Activated naive CD8-positive, alpha-beta T cell treated with anti-CD3 and anti-CD28 coated beads, Interleukin-2, amount 50 U/mL, for 24 hours (primary cell): ENCODE measurements around the gene KRCC1.
A peak's percentile ranks its signal among the peaks of the same experiment; 100 is the strongest.

Source experiments
- ATAC-seq: fragments of 150-1000 bp; cut with Tn5 transposase; one replicate; pipeline ENCODE4 v1.10.0; 2021
- DNase-seq: peaks from one replicate; pipeline ENCODE4 v3.0.0; 2021
- H3K27ac Mint-ChIP-seq: one replicate; pipeline ENCODE4 v1.8.0; 2021; ENCODE audit warnings: mild to moderate bottlenecking, mixed read lengths
- H3K27me3 Mint-ChIP-seq: one replicate; pipeline ENCODE4 v1.8.0; 2021; ENCODE audit warnings: mixed read lengths
- H3K36me3 Mint-ChIP-seq: one replicate; pipeline ENCODE4 v1.8.0; 2021; ENCODE audit warnings: low read depth, mixed read lengths
- H3K4me1 Mint-ChIP-seq: one replicate; pipeline ENCODE4 v1.8.0; 2021; ENCODE audit warnings: mixed read lengths
- H3K4me3 Mint-ChIP-seq: one replicate; pipeline ENCODE4 v1.8.0; 2021; ENCODE audit warnings: mild to moderate bottlenecking, moderate library complexity, mixed read lengths
- H3K9me3 Mint-ChIP-seq: one replicate; pipeline ENCODE4 v1.8.0; 2021; ENCODE audit warnings: mixed read lengths

KRCC1 gene

DNA sequence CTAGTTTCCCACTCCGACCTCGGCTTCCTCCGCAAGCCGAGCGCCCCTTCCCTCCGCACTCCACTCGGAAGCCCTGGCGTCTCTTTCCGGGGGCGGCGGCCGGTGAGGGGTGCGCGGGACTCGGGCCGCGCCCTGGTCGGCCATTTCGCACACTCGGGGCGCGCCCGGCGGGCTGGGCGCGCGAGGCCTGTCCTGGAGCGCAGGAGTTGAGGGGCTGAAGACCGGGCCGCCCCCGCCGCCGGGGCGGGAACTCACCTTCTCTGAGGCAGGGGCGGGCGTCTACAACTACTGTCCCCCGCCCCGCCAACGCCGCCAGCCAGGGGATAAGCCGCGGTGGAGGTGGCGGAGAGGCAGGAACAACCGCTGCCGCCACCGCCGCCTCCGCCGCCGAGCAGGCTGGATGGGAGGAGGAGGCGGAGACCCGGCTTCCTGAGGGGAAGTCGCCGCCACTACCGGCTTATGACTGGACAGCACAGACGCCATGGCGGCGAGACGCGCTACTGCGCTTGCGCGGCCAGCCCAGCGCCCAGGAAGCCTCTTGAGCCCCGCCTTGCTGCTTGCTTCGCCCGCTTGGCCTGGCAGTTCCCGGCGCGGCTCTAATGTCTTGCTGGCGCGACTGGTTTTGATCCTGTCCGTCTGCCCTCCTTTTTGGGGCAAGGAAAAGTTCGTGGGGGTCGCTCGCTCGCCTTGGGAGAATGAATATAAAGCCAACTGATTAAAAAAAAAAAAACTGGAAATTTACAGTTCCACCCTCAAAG lies at the start of gene KRCC1:
TSS of gene KRCC1 (minus strand) at position 413 of the 758 bp plus-strand sequence. CDS start 27,220 bp downstream, outside the sequence.
- no peaks in the 10 kb centered on the region for H3K9me3 Mint-ChIP-seq
- DNase-seq (peak; percentile 93), ATAC-seq (peak; percentile 91)
- peaks cover 40% of the 10 kb centered on the region for H3K36me3 Mint-ChIP-seq
- H3K4me3 Mint-ChIP-seq, result peak within 1 kb of the TSS; percentile 99
- H3K27ac Mint-ChIP-seq, result peak within 1 kb of the TSS; percentile 99
- peaks cover 76% of the 10 kb centered on the region for H3K4me1 Mint-ChIP-seq
- no peaks in the 10 kb centered on the region for H3K27me3 Mint-ChIP-seq

- Mint-ChIP-seq H3K9me3 (no peaks in the 10 kb centered on the region), H3K4me1 (no peaks in the 10 kb centered on the region), H3K27ac (no peak overlapping the region), H3K27me3 (peaks cover 2% of the 10 kb centered on the region), H3K36me3 (no peaks in the 10 kb centered on the region), H3K4me3 (no peak overlapping the region)
- ATAC-seq (no peak), DNase-seq (no peak)
Measured at GRCh38 chr2:88100489-88100858, 44.9 kb upstream of the KRCC1 start.

GRCh38 chr2:88099798-88100488 lies 44.4 kb upstream of the KRCC1 start:
- H3K4me3 Mint-ChIP-seq, result no peak overlapping the region
- no peak for ATAC-seq
- H3K36me3 Mint-ChIP-seq, result no peaks in the 10 kb centered on the region
- H3K9me3 Mint-ChIP-seq, result no peaks in the 10 kb centered on the region
- no peak for DNase-seq
- no peaks in the 10 kb centered on the region for H3K4me1 Mint-ChIP-seq
- no peak overlapping the region for H3K27ac Mint-ChIP-seq
- H3K27me3 Mint-ChIP-seq, result peaks cover 2% of the 10 kb centered on the region

- DNase-seq, result no peak
- Mint-ChIP-seq H3K9me3 (no peaks in the 10 kb centered on the region), H3K4me1 (no peaks in the 10 kb centered on the region), H3K27ac (no peak overlapping the region), H3K36me3 (no peaks in the 10 kb centered on the region), H3K4me3 (no peak overlapping the region), H3K27me3 (no peaks in the 10 kb centered on the region)
- no peak for ATAC-seq
Measured at GRCh38 chr2:88098558-88098900, 42.9 kb upstream of the KRCC1 start.

- no peak for DNase-seq
- no peaks in the 10 kb centered on the region for H3K27me3 Mint-ChIP-seq
- H3K4me1 Mint-ChIP-seq, result no peaks in the 10 kb centered on the region
- no peak overlapping the region for H3K27ac Mint-ChIP-seq
- no peaks in the 10 kb centered on the region for H3K36me3 Mint-ChIP-seq
- no peaks in the 10 kb centered on the region for H3K9me3 Mint-ChIP-seq
- H3K4me3 Mint-ChIP-seq, result no peak overlapping the region
- ATAC-seq, result no peak
Measured at GRCh38 chr2:88097891-88098557, 42.4 kb upstream of the KRCC1 start.

DNA sequence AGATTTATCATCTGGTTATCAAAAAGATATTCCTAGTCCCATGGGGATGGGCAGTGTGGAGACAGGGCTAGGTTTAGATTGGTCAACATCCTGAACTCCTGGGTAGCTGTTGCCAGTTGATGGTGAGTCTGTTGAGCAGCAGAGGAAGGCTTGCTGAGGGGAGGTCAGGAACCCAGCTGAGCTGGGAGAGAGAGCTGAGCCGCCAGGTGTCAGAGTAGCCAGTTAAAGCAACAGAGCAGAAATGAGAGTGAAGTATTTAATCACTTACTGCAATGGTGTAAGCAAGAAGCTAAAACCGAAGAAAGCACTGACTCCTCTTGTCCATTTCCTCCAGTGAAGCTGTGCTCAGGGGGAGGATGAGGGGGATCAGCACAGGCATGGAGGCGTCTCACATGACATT lies 41.6 kb upstream of the KRCC1 start:
- no peak for ATAC-seq
- H3K27ac Mint-ChIP-seq, result no peak overlapping the region
- DNase-seq, result no peak

DNA sequence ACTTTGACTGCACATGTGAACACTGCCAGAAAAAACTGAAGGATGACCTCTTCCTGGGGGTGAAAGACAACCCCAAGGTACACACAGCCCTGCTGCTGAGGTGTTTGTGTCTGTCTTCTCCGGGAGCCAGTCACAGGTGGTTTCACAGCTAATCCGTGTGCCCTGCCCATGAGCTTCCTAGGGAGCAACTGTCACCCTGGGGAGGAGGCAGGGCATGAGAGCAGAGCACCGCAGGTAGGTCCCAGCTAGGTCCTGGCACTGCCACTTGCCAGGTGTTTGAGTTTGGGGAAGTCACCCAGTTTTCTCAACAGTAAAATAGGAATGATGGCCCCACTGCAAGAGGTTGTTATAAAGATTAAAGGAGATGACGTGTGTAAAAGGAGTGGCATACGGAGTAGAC lies 41.1 kb upstream of the KRCC1 start:
- H3K4me1 Mint-ChIP-seq, result no peaks in the 10 kb centered on the region
- H3K27me3 Mint-ChIP-seq, result no peaks in the 10 kb centered on the region
- H3K36me3 Mint-ChIP-seq, result no peaks in the 10 kb centered on the region
- no peak overlapping the region for H3K27ac Mint-ChIP-seq
- H3K4me3 Mint-ChIP-seq, result no peak overlapping the region
- DNase-seq, result no peak
- ATAC-seq, result no peak
- H3K9me3 Mint-ChIP-seq, result no peaks in the 10 kb centered on the region

More for the DNA sequence above, 41.6 kb upstream of the KRCC1 start:
- H3K4me3 Mint-ChIP-seq, result no peak overlapping the region
- H3K9me3 Mint-ChIP-seq, result no peaks in the 10 kb centered on the region
- no peaks in the 10 kb centered on the region for H3K27me3 Mint-ChIP-seq
- H3K36me3 Mint-ChIP-seq, result no peaks in the 10 kb centered on the region
- H3K4me1 Mint-ChIP-seq, result no peaks in the 10 kb centered on the region

DNA sequence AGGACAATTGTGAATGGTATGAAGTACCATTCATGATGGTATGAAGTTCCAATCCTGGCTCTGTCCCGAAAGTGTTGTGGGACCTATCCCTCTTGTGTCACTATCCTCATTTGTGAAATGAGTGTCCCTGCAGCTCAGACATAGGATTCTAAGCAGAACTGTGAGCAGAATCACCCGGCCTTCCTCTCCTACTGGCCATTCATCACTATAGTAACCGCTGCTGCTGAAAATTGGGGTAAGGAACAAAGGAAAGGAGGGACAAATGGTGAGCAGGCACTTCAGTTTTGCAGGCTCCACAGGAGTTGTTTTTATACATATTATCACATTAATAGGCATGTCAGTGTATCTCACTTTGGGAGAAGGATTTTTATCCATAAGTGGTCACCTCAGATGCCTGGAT lies 39.4 kb upstream of the KRCC1 start:
- no peaks in the 10 kb centered on the region for H3K36me3 Mint-ChIP-seq
- H3K9me3 Mint-ChIP-seq, result no peaks in the 10 kb centered on the region
- H3K27me3 Mint-ChIP-seq, result no peaks in the 10 kb centered on the region
- ATAC-seq (no peak), DNase-seq (no peak)
- H3K4me3 Mint-ChIP-seq, result no peak overlapping the region
- H3K27ac Mint-ChIP-seq, result no peak overlapping the region
- peaks cover 14% of the 10 kb centered on the region for H3K4me1 Mint-ChIP-seq

DNA sequence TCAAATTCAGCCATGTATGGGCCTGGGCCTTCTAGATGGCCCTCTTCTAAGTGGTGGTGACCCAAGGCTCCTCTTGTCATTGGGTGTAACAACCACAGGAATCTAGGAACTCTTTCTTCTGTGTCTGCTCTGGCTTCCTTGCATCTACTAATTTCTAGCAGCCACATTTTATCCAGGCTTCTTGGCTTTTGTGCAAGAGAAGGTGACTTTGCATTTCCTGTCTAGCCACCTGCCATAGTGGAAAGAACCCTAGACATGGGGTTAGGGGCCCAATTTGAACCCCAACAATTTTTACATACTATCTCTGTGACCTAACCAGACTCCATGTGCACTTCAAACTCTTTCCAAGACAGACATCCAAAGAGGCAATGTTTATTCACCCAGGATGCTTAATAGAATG lies 37.2 kb upstream of the KRCC1 start:
- H3K9me3 Mint-ChIP-seq, result no peaks in the 10 kb centered on the region
- H3K4me1 Mint-ChIP-seq, result peaks cover 20% of the 10 kb centered on the region
- ATAC-seq (no peak), DNase-seq (no peak)
- H3K27ac Mint-ChIP-seq, result no peak overlapping the region
- no peak overlapping the region for H3K4me3 Mint-ChIP-seq
- H3K36me3 Mint-ChIP-seq, result no peaks in the 10 kb centered on the region
- no peaks in the 10 kb centered on the region for H3K27me3 Mint-ChIP-seq

DNA sequence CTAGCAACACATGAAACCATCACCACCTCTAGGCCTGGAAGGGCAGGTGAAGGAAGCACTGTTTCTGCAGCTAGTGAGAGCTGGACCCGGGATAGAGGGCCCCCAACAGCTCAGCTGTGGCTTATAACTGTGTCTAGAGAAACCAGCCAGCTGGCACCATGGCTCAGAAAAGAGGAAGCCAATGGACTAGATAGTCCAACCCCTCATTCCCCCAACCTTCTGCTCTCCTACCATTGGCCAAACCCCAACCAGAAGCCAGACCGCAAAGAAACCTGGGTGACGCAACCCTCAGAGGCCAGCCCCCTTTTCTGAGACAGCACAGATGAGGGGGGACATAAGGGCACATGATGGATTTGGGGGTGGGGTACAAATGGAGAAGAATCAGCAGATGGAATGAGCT lies 36.4 kb upstream of the KRCC1 start:
- H3K36me3 Mint-ChIP-seq, result no peaks in the 10 kb centered on the region
- H3K27ac Mint-ChIP-seq, result no peak overlapping the region
- no peak for ATAC-seq
- no peak overlapping the region for H3K4me3 Mint-ChIP-seq
- H3K27me3 Mint-ChIP-seq, result no peaks in the 10 kb centered on the region
- DNase-seq, result no peak
- H3K9me3 Mint-ChIP-seq, result no peaks in the 10 kb centered on the region
- H3K4me1 Mint-ChIP-seq, result peaks cover 20% of the 10 kb centered on the region

DNA sequence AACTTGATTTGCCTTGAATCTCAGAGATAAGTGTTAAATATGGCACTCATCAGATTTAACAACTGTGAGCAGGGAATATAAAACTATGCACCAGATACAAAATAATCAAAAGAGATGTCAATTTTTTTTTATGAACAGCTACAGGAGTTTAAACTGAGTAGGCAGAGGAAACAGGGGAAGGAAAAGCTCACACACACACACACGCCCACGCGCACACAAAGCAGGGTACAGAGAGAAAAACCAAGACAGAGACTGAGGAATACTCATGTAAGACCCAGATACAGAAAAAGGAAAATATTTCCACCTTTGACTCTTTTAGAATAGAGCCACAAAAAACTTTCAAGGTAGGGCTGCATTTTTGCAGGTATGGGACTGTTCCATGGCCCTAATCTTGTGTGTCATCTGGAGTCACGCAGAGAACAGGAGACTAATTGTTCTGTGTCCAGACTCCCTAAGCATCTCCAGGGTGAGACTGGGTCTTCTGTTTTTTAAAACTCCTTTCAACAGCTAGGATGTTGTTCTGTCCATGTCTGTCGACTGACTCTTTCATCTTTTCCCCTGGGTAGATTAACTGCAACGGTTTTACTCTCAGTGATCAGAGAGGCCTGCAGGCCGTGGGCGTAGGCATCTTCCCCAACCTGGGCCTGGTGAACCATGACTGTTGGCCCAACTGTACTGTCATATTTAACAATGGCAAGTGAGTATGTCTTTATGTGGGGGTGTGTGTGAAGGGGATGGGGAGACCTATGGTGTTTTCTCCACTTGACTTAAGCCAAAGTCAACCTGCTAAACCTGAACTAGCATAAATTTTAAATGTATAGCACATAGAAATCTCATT lies 35.1 kb upstream of the KRCC1 start:
- Mint-ChIP-seq H3K36me3 (no peaks in the 10 kb centered on the region), H3K4me3 (no peak overlapping the region), H3K27me3 (no peaks in the 10 kb centered on the region), H3K27ac (peak overlapping the region; percentile 73), H3K9me3 (no peaks in the 10 kb centered on the region), H3K4me1 (peaks cover 20% of the 10 kb centered on the region)
- ATAC-seq (peak; percentile 79), DNase-seq (peak; percentile 23)

DNA sequence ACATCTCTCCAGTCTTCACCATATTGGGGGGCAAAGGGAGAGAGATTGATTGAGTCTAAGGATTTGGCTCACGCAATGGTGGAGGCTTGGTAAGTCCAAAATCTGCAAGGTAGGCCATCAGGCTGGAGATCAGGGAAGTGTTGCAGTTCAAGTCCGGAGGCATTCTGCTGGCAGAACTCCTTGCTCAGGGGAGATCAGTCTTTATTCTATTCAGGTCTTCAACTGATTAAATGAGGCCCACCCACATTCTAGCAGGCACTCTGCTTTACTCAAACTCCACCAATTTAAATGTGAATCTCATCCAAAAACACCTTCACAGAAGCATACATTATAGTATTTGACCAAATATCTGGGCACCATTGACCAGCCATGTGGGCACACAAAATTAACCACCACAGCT lies 33.4 kb upstream of the KRCC1 start:
- H3K4me1 Mint-ChIP-seq, result peaks cover 20% of the 10 kb centered on the region
- H3K27ac Mint-ChIP-seq, result no peak overlapping the region
- no peaks in the 10 kb centered on the region for H3K36me3 Mint-ChIP-seq
- no peaks in the 10 kb centered on the region for H3K27me3 Mint-ChIP-seq
- H3K9me3 Mint-ChIP-seq, result no peaks in the 10 kb centered on the region
- H3K4me3 Mint-ChIP-seq, result no peak overlapping the region
- DNase-seq, result no peak
- no peak for ATAC-seq

DNA sequence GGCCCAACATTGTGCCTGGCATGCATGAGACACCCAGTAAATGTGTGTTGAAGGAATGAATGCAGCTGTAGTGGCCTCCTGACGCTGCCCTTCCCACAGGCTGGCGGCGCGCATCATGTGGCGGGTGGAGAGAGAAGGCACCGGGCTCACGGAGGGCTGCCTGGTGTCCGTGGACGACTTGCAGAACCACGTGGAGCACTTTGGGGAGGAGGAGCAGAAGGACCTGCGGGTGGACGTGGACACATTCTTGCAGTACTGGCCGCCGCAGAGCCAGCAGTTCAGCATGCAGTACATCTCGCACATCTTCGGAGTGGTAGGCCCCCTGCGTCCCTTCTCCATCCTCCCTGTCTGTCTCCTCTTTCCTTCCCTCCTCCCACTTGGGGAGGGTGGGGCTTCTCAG lies 32.2 kb upstream of the KRCC1 start:
- Mint-ChIP-seq H3K27ac (no peak overlapping the region), H3K36me3 (no peaks in the 10 kb centered on the region), H3K4me1 (peaks cover 20% of the 10 kb centered on the region), H3K9me3 (no peaks in the 10 kb centered on the region), H3K27me3 (no peaks in the 10 kb centered on the region), H3K4me3 (no peak overlapping the region)
- ATAC-seq (no peak), DNase-seq (no peak)

DNA sequence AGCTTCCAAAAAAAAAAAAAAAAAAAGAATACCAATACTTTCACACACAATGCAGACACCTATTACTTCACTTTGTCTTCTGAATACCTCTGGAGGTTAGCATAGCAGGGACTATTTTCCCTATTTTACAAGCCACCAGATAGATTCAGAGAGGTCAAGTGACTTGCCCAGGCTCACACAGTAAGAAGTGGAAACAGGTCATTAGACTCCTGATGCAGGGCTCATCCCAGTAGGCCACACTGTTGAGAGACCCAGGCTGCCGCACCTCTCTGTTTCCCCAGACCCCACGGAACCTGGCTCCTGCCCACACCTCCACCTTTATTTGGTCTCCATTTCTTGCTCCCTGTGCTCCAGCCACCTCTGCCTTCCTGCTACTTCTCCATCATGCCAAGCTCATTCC lies 31.5 kb upstream of the KRCC1 start:
- ATAC-seq, result no peak
- peaks cover 20% of the 10 kb centered on the region for H3K4me1 Mint-ChIP-seq
- H3K9me3 Mint-ChIP-seq, result no peaks in the 10 kb centered on the region
- no peak overlapping the region for H3K4me3 Mint-ChIP-seq
- H3K27ac Mint-ChIP-seq, result no peak overlapping the region
- no peak for DNase-seq
- no peaks in the 10 kb centered on the region for H3K36me3 Mint-ChIP-seq
- no peaks in the 10 kb centered on the region for H3K27me3 Mint-ChIP-seq
